Effector memory CD8-positive, alpha-beta T cell (primary cell): ENCODE results near the gene CC2D2A.
"Not testable (repeated sequence)": the region's sequence is repeated elsewhere in the genome, so short reads cannot be mapped to it uniquely, and the experiment has no call there.

Source experiments
- ATAC-seq: fragments of 150-1000 bp; cut with Tn5 transposase; replicated peaks from 2 replicates; pipeline ENCODE4 v1.10.0; 2021; ENCODE audit warnings: mild to moderate bottlenecking, moderate library complexity
- DNase-seq, 3 experiments: peaks; one replicate each; pipeline ENCODE4 v3.0.0; 2021
- H3K27ac Mint-ChIP-seq, 2 donors: one replicate each; pipeline ENCODE4 v1.8.0; 2022; ENCODE audit warnings: mild to moderate bottlenecking in 2 of 2, mixed read lengths in 2 of 2, moderate library complexity in 2 of 2
- H3K27me3 Mint-ChIP-seq, 2 donors: one replicate each; pipeline ENCODE4 v1.8.0; 2022; ENCODE audit warnings: mixed read lengths in 2 of 2
- H3K36me3 Mint-ChIP-seq: one replicate; pipeline ENCODE4 v1.8.0; 2022; ENCODE audit warnings: mild to moderate bottlenecking, moderate library complexity, mixed read lengths; ENCODE audit not compliant: insufficient read depth
- H3K4me1 Mint-ChIP-seq, 2 donors: one replicate each; pipeline ENCODE4 v1.8.0; 2022; ENCODE audit warnings: low read depth in 2 of 2, mixed read lengths in 2 of 2
- H3K4me3 Mint-ChIP-seq, 2 donors: one replicate each; pipeline ENCODE4 v1.8.0; 2022; ENCODE audit warnings: mild to moderate bottlenecking in 2 of 2, mixed read lengths in 2 of 2, moderate library complexity in 2 of 2
- H3K9me3 Mint-ChIP-seq, 2 donors: one replicate each; pipeline ENCODE4 v1.8.0; 2022; ENCODE audit warnings: mixed read lengths in 2 of 2

Gene CC2D2A

GRCh38 chr4:15510961-15511360, 41.3 kb downstream of the CC2D2A start:
- Mint-ChIP-seq H3K4me3 (no peak overlapping the region), H3K4me1 (peaks cover 0 to 1% of the 10 kb centered on the region in 2 donors), H3K36me3 (peaks cover 3% of the 10 kb centered on the region), H3K27ac (no peak overlapping the region), H3K9me3 (no peaks in the 10 kb centered on the region), H3K27me3 (no peaks in the 10 kb centered on the region)
- DNase-seq (no peak), ATAC-seq (no peak)

GRCh38 chr4:15513545-15513944, 43.9 kb downstream of the CC2D2A start:
- peaks cover 0 to 1% of the 10 kb centered on the region in 2 donors for H3K4me1 Mint-ChIP-seq
- no peaks in the 10 kb centered on the region for H3K9me3 Mint-ChIP-seq
- no peak overlapping the region for H3K4me3 Mint-ChIP-seq
- no peaks in the 10 kb centered on the region for H3K27me3 Mint-ChIP-seq
- peaks cover 3% of the 10 kb centered on the region for H3K36me3 Mint-ChIP-seq
- DNase-seq = no peak
- H3K27ac Mint-ChIP-seq = no peak overlapping the region
- ATAC-seq = no peak

- H3K27ac Mint-ChIP-seq = no peak overlapping the region
Observed at GRCh38 chr4:15515106-15515505, 45.4 kb downstream of the CC2D2A start.

GRCh38 chr4:15516494-15516893, 46.8 kb downstream of the CC2D2A start:
- H3K9me3 Mint-ChIP-seq = peaks cover 0 to 3% of the 10 kb centered on the region in 2 donors
- DNase-seq = no peak
- no peak overlapping the region for H3K27ac Mint-ChIP-seq

More at GRCh38 chr4:15515106-15515505, 45.4 kb downstream of the CC2D2A start:
- no peak overlapping the region for H3K4me3 Mint-ChIP-seq
- H3K27me3 Mint-ChIP-seq = no peaks in the 10 kb centered on the region
- DNase-seq = no peak
- no peak for ATAC-seq
- H3K4me1 Mint-ChIP-seq = peaks cover 0 to 1% of the 10 kb centered on the region in 2 donors
- H3K9me3 Mint-ChIP-seq = peaks cover 0 to 3% of the 10 kb centered on the region in 2 donors
- no peaks in the 10 kb centered on the region for H3K36me3 Mint-ChIP-seq

GRCh38 chr4:15517681-15518080, 48.0 kb downstream of the CC2D2A start:
- not testable (repeated sequence) for H3K27ac Mint-ChIP-seq, H3K36me3 Mint-ChIP-seq, H3K27me3 Mint-ChIP-seq, H3K4me1 Mint-ChIP-seq, DNase-seq, ATAC-seq, H3K9me3 Mint-ChIP-seq, H3K4me3 Mint-ChIP-seq

More at GRCh38 chr4:15516494-15516893, 46.8 kb downstream of the CC2D2A start:
- Mint-ChIP-seq H3K4me3 (no peak overlapping the region), H3K36me3 (no peaks in the 10 kb centered on the region), H3K27me3 (no peaks in the 10 kb centered on the region), H3K4me1 (peaks cover 0 to 1% of the 10 kb centered on the region in 2 donors)
- no peak for ATAC-seq

GRCh38 chr4:15521442-15522039, 51.9 kb downstream of the CC2D2A start:
- ATAC-seq (no peak), DNase-seq (no peak)
- Mint-ChIP-seq H3K9me3 (peaks cover 0 to 3% of the 10 kb centered on the region in 2 donors), H3K4me3 (no peak overlapping the region), H3K27ac (no peak overlapping the region), H3K36me3 (peaks cover 3% of the 10 kb centered on the region), H3K27me3 (no peaks in the 10 kb centered on the region), H3K4me1 (no peaks in the 10 kb centered on the region)

- ATAC-seq = no peak
- Mint-ChIP-seq H3K27ac (no peak overlapping the region), H3K9me3 (no peaks in the 10 kb centered on the region)
Observed at GRCh38 chr4:15525080-15525479, 55.4 kb downstream of the CC2D2A start.

GRCh38 chr4:15526924-15527592, 57.4 kb downstream of the CC2D2A start:
- ATAC-seq (no peak), DNase-seq (no peak)
- Mint-ChIP-seq H3K4me1 (no peaks in the 10 kb centered on the region), H3K4me3 (no peak overlapping the region), H3K27ac (no peak overlapping the region), H3K9me3 (no peaks in the 10 kb centered on the region), H3K27me3 (no peaks in the 10 kb centered on the region), H3K36me3 (peaks cover 3% of the 10 kb centered on the region)

More at GRCh38 chr4:15525080-15525479, 55.4 kb downstream of the CC2D2A start:
- Mint-ChIP-seq H3K36me3 (peaks cover 3% of the 10 kb centered on the region), H3K27me3 (no peaks in the 10 kb centered on the region), H3K4me3 (no peak overlapping the region), H3K4me1 (no peaks in the 10 kb centered on the region)
- DNase-seq = no peak

- Mint-ChIP-seq H3K4me1 (no peaks in the 10 kb centered on the region), H3K4me3 (no peak overlapping the region), H3K27ac (no peak overlapping the region), H3K9me3 (no peaks in the 10 kb centered on the region), H3K36me3 (peaks cover 2% of the 10 kb centered on the region), H3K27me3 (no peaks in the 10 kb centered on the region)
- ATAC-seq (no peak), DNase-seq (no peak)
Observed at GRCh38 chr4:15531792-15532191, 62.1 kb downstream of the CC2D2A start.

- Mint-ChIP-seq H3K27me3 (no peaks in the 10 kb centered on the region), H3K4me3 (no peak overlapping the region), H3K4me1 (no peaks in the 10 kb centered on the region), H3K36me3 (peaks cover 3% of the 10 kb centered on the region), H3K9me3 (no peaks in the 10 kb centered on the region), H3K27ac (no peak overlapping the region)
- DNase-seq = no peak
- no peak for ATAC-seq
Observed at GRCh38 chr4:15533817-15534216, 64.1 kb downstream of the CC2D2A start.

- H3K27me3 Mint-ChIP-seq = no peaks in the 10 kb centered on the region
- peaks cover 3% of the 10 kb centered on the region for H3K36me3 Mint-ChIP-seq
- DNase-seq = no peak
- no peak overlapping the region for H3K27ac Mint-ChIP-seq
- H3K4me1 Mint-ChIP-seq = no peaks in the 10 kb centered on the region
- ATAC-seq = no peak
- H3K4me3 Mint-ChIP-seq = no peak overlapping the region
- H3K9me3 Mint-ChIP-seq = no peaks in the 10 kb centered on the region
Observed at GRCh38 chr4:15535599-15535998, 65.9 kb downstream of the CC2D2A start.

- H3K27ac Mint-ChIP-seq = no peak overlapping the region
- DNase-seq (no peak), ATAC-seq (no peak)
- H3K4me3 Mint-ChIP-seq = no peak overlapping the region
- H3K9me3 Mint-ChIP-seq = no peaks in the 10 kb centered on the region
- peaks cover 3% of the 10 kb centered on the region for H3K36me3 Mint-ChIP-seq
- no peaks in the 10 kb centered on the region for H3K4me1 Mint-ChIP-seq
- H3K27me3 Mint-ChIP-seq = no peaks in the 10 kb centered on the region
Observed at GRCh38 chr4:15536552-15537499, 67.1 kb downstream of the CC2D2A start.

- DNase-seq (no peak), ATAC-seq (no peak)
- H3K36me3 Mint-ChIP-seq = peaks cover 2% of the 10 kb centered on the region
- no peaks in the 10 kb centered on the region for H3K9me3 Mint-ChIP-seq
- H3K4me1 Mint-ChIP-seq = no peaks in the 10 kb centered on the region
- H3K4me3 Mint-ChIP-seq = no peak overlapping the region
- H3K27me3 Mint-ChIP-seq = no peaks in the 10 kb centered on the region
- no peak overlapping the region for H3K27ac Mint-ChIP-seq
Observed at GRCh38 chr4:15541941-15542340, 72.3 kb downstream of the CC2D2A start.
